ENCODE results near the gene ACP5. TPM values are rescaled to one million over a fixed set of nuclear protein-coding genes. Genes with fewer than 3 reads are reported as not detected.
"Not testable (repeated sequence)": the region's sequence is repeated elsewhere in the genome, so short reads cannot be mapped to it uniquely, and the experiment has no call there.

Gene ACP5
- total RNA-seq, 2 experiments from 2014 or later, result 2.5 to 3.1 TPM

DNA sequence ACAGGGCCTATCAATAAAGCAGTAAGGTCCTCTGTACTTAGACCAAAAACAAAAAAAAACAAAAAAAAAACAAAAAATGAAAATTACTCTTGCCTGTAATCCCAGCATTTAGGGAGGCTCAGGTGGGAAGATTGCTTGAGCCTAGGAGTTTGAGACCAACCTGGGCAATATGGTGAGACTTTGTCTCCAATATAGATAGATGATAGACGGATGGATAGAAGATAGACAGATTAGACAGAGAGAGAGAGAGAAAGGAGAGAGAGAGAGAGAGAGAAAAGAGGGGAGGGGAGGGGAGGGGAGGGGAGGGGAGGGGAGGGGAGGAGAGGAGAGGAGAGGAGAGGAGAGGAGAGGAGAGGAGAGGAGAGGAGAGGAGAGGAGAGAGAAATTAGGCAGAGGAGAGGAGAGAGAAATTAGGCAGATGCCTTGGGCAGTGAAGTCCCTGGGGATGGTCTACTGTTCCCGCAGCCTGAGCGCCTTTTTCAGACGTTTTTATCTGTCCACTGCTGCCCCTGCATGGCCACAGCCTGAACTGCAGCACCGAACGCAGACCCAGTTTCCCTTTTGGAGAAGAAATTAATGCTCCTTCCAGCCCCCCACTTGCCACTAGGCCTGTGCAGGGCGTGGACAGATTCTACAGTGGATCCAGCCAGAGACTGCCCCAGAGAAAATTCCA, 10.0 kb upstream of the ACP5 start:
- POLR2A ChIA-PET, result interaction anchor here (1.0 kb wide), 1 partner anchor 28 kb away, joined by 3 read pairs; the partner anchor contains the start of gene ELOF1
- CTCF ChIA-PET, result interaction anchor here (0.6 to 1.5 kb wide), 6 partner anchors 9 to 105 kb away, joined by 3 to 5 read pairs (median 4); partner anchors contain the start of gene ELOF1

DNA sequence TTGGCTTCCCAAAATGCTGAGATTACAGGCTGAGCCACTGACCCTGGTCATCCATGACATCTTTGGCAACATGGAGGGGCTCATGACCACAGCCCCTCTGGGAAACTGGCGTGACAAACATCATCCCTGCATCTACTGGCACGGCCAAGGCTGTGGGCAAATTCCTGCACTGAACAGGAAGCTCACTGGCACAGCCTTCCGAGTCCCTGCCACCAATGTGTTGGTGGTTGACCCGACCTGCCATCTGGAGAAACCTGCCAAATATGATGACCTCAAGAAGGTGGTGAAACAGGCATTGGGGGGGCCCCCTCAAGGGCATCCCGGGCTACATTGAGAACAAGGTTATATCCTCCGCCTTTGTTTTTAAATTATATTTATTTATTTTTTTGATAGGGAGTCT, 8.9 kb upstream of the ACP5 start:
- CTCF ChIA-PET, result interaction anchor here (0.6 to 2.8 kb wide), 3 partner anchors 13 to 85 kb away, joined by 3 to 7 read pairs (median 5); no protein-coding TSS in a partner anchor
- POLR2A ChIA-PET, result interaction anchor here (1.0 kb wide), 1 partner anchor 27 kb away, joined by 3 read pairs; the partner anchor contains the start of gene ELOF1

DNA sequence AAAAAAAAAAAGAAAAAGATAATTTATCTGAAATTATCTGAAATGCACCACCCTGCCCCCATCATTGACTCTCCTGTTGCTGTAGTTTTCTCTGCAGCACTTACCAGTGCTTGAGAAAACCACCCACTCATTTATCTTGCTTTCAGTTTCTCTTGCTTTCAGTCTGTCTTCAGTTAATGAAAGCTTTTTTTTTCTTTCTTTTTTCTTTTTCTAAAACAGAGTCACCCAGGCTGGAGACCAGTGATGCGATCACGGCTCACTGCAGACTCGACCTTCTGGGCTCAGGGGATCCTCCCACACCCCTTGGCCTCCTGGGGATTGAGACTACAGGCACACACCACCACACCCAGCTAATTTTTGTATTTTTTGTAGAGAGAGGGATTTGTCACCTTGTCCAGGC, 4.3 kb upstream of the ACP5 start:
- POLR2A ChIA-PET, result interaction anchor here (0.6 to 2.6 kb wide), 5 partner anchors 16 to 620 kb away, joined by 3 to 11 read pairs (median 6); partner anchors contain the start of gene ELOF1
- CTCF ChIA-PET, result interaction anchor here (0.6 to 2.2 kb wide), 7 partner anchors 14 to 1384 kb away, joined by 3 to 18 read pairs (median 3); partner anchors contain the start of gene ELOF1

DNA sequence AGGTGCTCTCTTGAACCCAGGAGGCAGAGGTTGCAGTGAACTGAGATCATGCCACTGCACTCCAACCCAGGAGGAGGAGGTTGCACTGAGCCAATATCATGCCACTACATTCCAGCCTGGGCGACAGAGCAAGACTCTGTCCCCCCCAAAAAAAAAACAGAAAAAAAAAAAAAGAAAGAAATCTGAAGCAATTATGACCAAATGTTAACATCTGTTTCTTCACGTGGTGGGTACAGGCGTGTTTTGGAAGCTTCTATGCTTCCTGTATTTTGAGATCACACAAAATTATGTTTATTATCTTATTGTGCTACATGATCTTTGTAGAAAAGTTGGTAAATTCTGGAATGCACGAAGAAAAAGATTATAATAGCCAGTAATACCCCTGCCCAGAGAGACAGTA, 2.7 kb upstream of the ACP5 start:
- ChIA-PET POLR2A (interaction anchor here (2.6 kb wide), 1 partner anchor 21 kb away, joined by 11 read pairs; the partner anchor contains the start of gene ELOF1), CTCF (interaction anchor here (2.2 kb wide), 1 partner anchor 21 kb away, joined by 18 read pairs; the partner anchor contains the start of gene ELOF1)

DNA sequence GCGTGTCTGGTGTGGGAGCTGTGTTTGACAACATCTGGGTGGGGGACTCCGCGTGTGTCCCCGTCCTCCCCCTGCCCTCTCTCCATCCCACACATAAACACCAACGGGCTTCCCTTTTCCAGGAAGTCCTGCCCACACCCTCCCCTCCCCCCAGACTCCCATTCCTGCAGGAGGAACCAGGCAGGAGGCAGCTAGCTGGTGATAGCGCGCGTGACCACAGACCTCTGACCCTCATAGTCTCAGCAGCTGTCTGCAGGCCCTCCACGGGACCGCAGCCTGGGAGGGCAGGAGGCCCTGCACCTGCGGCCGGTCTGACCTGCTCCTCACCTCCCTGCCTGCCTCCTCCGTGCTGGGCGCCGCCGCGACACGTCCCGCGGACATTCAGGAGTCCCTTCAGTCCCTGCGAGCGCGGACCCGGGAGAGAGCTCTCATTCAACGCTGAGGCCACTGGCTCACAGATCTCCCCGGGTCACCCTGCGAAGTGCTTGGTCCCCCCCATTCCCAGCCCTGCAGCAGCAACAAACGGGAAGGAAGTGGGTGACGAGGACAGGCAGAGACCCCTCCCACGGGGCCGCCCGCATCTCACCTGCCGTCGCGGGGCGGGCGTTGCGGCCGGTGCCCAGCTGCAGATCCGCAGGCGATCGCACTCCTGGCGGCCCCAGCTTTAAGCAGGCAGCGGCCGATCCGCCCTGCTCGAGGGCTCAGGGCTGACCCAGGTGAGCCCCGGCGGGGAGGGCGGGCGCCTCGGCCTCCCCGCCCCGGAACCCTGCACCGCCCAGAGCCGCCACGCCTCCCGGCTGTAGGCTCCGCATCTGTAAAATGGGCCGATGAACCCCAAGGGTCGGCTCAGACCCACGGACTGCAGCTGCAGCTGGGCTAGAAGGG, 1.1 kb upstream of the ACP5 start:
- ChIA-PET CTCF (interaction anchor here (0.9 to 1.2 kb wide), 6 partner anchors 10 to 1196 kb away, joined by 3 to 5 read pairs (median 3); partner anchors contain the start of genes ELOF1 and HOOK2), POLR2A (interaction anchor here (0.5 to 0.8 kb wide), 4 partner anchors 10 to 19 kb away, joined by 3 to 11 read pairs (median 3); partner anchors contain the start of gene ELOF1)

DNA sequence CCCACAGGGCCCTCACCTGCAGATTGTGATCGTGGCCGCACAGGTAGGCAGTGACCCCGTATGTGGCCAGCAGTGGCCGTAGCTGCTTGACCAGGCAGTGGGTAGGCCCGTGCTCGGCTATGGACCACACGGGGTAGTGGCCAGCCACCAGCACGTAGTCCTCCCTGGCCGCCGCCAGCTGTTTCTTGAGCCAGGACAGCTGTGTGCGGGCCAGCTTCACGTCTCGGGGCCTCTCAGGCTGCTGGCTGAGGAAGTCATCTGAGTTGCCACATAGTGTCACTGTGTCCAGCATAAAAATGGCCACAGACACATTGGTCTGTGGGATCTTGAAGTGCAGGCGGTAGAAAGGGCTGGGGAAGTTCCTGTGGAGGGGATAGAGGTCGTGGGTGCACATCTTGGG, 1.2 kb downstream of the ACP5 start:
- POLR2A ChIA-PET, result interaction anchor here (0.6 kb wide), 1 partner anchor 143 kb away, joined by 3 read pairs; no protein-coding TSS in a partner anchor
- CTCF ChIA-PET, result interaction anchor here (0.6 to 1.5 kb wide), 5 partner anchors 10 to 39 kb away, joined by 3 to 6 read pairs (median 3); no protein-coding TSS in a partner anchor

DNA sequence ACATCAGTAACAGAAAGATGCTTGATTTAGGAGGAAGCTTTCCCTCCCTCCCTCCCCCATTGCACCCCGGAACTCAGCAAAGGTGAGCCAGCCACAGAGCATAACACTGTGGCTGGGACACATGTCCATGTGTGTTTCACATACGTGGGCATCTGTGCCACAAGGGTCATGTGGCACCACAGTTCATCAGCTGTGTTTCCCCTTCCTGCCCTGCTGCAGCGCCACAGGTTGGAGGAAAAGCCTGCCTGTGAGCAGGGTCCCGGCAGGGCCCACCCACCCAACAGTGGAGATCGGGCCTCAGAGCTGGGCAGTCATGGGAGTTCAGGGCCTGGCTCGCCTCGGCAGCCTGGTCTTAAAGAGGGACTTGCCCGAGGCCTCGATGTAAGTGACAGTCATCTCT, 2.8 kb downstream of the ACP5 start:
- CTCF ChIA-PET, result no interaction called here
- POLR2A ChIA-PET, result no interaction called here

DNA sequence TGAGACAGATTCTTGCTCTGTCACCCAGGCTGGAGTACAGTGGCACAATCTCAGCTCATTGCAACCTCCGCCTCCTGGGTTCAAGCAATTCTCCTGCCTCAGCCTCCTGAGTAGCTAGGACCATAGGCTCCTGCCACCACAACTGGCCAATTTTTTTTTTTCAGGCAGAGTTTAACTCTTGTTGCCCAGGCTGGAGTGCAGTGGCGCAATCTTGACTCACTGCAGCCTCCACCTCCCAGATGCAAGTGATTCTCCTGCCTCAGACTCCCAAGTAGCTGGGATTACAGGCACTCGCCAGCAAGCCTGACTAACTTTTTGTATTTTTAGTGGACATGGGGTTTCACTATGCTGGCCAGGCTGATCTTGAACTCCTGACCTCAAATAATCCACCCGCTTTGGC, 3.7 kb downstream of the ACP5 start:
- CTCF ChIA-PET, result interaction anchor here (0.6 to 2.0 kb wide), 2 partner anchors 13 to 1974 kb away, joined by 4 to 5 read pairs; no protein-coding TSS in a partner anchor
- POLR2A ChIA-PET, result interaction anchor here (0.6 kb wide), 1 partner anchor 15 kb away, joined by 3 read pairs; no protein-coding TSS in a partner anchor

DNA sequence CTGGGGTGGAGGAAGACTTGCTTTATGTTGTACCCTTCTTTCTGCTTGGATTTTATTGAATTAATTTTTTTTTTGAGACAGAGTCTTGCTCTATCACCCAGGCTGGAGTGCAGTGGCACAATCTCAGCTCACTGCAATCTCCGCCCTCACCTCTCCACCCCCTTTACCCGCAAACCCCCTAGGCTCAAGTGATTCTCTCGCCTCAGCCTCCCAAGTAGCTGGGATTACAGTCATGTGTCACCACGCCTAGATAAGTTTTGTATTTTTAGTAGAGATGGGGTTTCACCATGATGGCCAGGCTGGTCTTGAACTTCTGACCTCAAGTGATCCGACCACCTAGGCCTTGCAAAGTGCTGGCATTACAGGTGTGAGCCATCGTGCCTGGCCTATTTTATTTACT, 4.1 kb downstream of the ACP5 start:
- CTCF ChIA-PET, result interaction anchor here (2.0 kb wide), 1 partner anchor 13 kb away, joined by 5 read pairs; no protein-coding TSS in a partner anchor
- POLR2A ChIA-PET, result interaction anchor here (0.6 kb wide), 1 partner anchor 15 kb away, joined by 3 read pairs; no protein-coding TSS in a partner anchor

DNA sequence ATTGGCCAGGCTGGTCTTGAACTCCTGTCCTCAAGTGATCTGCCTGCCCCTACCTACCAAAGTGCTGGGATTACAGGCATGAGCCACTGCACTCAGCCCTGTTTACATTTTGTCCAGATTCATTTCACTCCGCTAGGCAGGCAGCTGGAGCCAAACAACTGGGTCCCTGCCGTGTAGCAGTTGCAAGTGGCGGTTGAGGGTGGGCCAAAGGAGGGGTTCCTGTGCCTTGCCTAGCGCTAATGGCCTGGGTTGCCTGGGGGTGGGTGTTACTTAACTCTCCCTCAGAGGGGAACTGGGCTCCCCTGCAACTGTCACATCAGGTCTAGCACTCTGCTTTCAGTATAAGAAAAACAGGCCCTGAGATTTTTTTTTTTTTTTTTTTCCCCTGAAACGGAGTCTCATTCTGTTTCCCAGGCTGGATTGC, 7.4 kb downstream of the ACP5 start:
- ChIA-PET CTCF (interaction anchor here (1.4 kb wide), 1 partner anchor 87 kb away, joined by 3 read pairs; no protein-coding TSS in a partner anchor), POLR2A (interaction anchor here (0.6 kb wide), 1 partner anchor 24 kb away, joined by 6 read pairs; no protein-coding TSS in a partner anchor)

DNA sequence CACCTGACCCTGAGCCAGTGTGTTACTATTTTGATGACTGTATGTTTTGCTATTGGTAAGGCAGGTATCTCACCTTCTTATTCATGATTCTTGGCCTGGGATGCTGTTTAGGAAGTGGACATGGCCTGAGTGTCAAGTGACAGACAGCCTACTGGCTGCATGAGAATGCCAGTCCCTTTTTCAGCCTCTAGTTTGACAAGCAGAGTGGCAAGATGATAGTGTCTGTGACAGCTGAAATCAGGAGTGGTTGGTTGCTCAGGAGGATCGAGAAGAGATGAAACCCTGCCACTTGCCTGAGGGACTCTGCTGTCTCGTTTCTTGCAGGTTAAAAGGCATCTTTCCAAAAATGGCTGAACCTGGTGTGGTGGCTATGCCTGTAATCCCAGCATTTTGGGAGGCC, 11.3 kb downstream of the ACP5 start:
- CTCF ChIA-PET, result interaction anchor here (0.7 kb wide), 1 partner anchor 10 kb away, joined by 3 read pairs; no protein-coding TSS in a partner anchor
- POLR2A ChIA-PET, result no interaction called here

DNA sequence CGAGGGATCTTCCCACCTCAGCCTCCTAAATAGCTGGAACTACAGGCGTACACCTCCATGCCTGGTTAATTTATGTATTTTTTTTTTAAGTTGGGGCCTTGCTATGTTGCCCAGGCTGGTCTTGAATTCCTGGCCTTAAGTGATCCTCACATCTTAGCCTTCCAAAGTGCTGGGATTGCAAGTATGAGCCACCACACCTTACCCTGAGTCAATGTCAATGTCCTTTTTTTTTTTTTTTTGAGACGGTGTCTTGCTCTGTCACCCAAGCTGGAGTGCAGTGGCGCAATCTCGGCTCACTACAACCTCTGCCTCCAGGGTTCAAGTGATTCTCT, 11.8 kb downstream of the ACP5 start:
- POLR2A ChIA-PET, CTCF ChIA-PET: not testable (repeated sequence)

DNA sequence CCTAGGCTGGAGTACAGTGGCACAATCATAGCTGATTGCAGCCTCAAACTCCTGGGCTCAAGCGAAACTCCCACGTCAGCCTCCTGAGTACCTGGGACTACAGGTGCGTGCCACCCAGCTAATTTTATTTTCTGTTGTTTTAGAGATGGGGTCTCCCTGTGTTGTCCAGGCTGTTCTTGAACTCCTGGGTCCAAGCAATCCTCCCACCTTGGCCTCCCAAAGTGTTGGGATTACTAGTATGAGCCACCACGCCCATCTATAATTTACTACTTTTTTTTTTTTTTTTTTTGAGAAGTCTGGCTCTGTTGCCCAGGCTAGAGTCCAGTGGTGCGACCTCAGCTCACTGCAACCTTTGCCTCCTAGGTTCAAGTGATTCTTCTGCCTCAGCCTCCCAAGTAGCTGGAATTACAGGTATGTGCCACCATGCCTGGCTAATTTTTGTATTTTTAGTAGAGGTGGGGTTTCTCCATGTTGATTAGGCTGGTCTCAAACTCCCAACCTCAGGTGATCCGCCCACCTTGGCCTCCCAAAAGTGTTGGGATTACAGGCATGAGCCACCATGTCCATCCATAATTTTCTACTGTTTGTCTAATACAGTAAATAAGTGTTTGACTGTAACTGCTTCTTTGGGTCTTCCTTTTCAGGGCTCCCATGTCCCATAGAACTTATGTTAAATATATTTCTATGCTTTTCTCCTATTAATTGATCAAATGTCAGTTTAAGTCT, 13.2 kb downstream of the ACP5 start:
- CTCF ChIA-PET, result interaction anchor here (0.9 to 1.5 kb wide), 2 partner anchors 28 to 69 kb away, joined by 3 to 4 read pairs; no protein-coding TSS in a partner anchor
- POLR2A ChIA-PET, result not testable (repeated sequence)

DNA sequence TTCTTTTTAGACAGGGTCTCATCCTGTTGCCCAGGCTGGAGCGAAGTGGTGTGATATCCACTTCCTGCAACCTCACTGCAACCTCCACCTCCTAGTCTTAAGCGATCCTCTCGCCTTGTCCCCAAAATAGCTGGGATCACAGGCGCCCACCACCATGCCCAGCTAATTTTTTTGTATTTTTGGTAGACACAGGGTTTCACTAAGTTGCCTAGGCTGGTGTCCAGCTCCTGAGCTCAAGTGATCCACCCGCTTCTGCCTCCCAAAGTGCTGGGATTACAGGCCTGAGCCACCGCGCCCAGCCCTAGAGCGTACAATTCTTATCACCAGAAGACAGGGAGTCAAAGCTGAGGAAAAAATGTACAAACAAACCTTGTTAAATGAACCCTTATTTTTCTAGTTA, 13.9 kb downstream of the ACP5 start:
- POLR2A ChIA-PET, result no interaction called here

DNA sequence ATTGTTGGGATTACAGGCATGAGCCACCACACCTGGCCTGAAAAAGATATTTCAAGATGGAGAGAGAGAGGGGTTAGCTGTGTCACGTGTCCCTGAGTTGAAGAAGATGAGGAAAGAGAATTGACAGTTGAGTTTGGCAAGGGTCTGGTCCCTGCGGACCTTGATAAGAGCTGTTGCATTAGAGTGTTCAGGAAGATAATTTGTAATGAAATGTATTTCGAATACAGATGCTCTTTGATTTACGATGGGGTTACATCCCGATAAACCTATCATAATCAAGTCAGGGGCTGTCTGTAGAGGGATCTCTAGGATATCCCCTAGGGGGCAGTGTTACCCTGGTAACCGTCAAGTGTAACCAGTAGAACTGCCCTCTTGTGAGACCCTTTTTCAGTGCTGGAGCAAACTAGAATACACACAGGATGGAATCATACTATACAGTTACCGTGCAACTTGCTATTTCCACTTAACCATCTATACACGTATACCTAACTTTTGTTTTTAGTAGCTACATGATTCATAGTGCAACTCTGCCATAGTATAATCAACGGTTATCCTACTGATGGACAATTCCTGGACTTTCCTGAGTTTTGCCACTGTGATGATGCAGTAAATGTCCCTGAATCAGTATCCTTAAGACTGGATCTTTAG, 16.9 kb downstream of the ACP5 start:
- ChIA-PET CTCF (interaction anchor here (0.8 to 3.2 kb wide), 13 partner anchors 14 to 767 kb away, joined by 3 to 18 read pairs (median 4); partner anchors contain the start of genes CNN1 and ZNF627), POLR2A (interaction anchor here (0.7 to 0.8 kb wide), 2 partner anchors 18 to 612 kb away, joined by 3 to 12 read pairs; no protein-coding TSS in a partner anchor)

More for the DNA sequence above, 13.9 kb downstream of the ACP5 start:
- CTCF ChIA-PET, result interaction anchor here (0.9 to 1.5 kb wide), 2 partner anchors 28 to 68 kb away, joined by 3 to 4 read pairs; no protein-coding TSS in a partner anchor

DNA sequence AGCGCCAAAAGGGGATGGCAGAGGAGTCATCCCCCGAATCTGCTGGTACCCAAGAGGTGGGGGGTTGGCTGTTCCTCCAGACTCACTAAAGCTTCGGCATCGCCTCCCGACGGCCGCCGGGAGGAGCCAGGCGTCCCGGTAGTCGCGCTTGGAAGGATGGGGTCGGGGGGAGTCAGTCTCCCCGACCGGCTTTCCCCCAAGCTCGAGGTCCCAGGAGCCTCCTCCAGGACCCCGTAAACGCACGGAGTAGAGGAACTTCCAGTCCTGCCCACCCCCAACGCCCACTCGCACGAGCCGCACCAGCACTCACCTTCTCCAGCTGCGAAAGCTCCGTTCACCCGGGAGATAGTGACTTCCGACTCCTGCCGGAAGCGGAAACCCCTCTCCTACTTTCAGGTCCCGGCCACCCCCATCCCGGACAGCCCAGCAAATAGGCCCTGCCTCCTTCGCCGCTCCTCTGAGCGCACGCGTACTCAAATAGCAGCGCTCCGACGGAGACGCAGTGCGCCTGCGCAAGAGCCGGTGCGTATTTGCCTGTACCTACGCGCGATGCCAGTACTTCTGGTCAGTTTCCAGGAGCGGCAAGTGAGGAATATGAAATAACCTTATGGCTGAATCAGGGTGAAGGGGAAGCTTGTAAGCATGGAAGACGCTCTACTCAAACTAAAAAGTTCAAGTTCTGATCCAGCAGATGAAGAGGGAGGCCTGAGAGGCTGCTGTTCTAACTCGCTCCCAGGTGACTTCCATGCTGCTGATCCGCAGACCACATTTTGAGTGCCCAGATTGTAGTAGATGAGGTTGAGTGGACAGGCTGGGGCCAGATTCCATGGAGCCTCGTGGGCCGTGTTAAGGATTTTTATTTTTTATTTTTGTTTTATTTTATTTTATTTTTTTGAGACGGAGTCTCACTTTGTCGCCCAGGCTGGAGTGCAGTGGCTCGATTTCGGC, 18.3 kb downstream of the ACP5 start, which contains the start of gene ELOF1:
Gene ELOF1, minus strand, starts transcription at position 350 of the 948 bp plus-strand sequence. CDS start 4,883 bp downstream, outside the sequence.
- ChIA-PET CTCF (interaction anchor here (0.6 to 3.2 kb wide), 13 partner anchors 18 to 76 kb away, joined by 3 to 18 read pairs (median 3); partner anchors contain the start of gene ECSIT), POLR2A (interaction anchor here (0.5 to 2.2 kb wide), 10 partner anchors 14 to 610 kb away, joined by 3 to 12 read pairs (median 4); partner anchors contain the start of genes ECSIT, SPC24 and ZNF627)

Data from activated CD8-positive, alpha-beta memory T cell treated with anti-CD3 and anti-CD28 coated beads for 36 hours (primary cell).